Activated T-cell treated with anti-CD3 and anti-CD28 coated beads, Interleukin-2, amount 50 U/mL, for 1 hour (primary cell): ENCODE results near the gene RARS2.

Source experiments
- DNase-seq: peaks from one replicate; pipeline ENCODE4 v3.0.0-alpha.2; 2020

Gene RARS2

DNA sequence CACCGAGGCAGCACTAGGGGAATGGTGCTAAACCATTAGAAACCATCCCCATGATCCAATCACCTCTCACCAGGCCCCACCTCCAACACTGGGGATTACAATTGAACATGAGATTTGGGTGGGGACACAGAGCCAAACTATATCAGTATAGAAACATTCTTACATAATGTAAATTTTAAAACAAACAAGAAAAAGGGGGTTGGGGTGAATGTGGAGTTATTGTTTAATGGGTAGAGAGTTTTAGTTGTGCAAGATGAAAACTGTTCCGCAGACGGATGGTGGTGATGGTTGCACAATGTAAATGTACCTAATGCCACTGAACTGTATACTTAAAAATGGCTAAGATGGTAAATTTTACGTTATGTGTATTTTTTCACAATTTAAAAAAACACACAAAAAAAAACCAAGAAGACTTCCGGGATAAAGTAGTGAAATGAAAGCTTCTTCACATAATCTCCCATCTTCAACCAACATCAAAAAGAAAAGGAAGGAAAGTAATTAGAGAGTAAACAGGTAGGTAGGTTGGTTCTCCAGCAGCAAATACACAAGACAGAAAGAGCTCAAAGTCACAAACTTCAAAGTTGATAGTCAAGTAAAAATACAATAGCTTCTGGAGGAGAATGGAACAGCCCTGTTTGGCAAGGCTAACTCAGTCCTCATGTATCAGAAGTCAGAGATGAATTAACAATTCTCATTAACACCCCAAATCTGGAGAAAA lies 16.3 kb downstream of the RARS2 start:
- no peak for DNase-seq

DNA sequence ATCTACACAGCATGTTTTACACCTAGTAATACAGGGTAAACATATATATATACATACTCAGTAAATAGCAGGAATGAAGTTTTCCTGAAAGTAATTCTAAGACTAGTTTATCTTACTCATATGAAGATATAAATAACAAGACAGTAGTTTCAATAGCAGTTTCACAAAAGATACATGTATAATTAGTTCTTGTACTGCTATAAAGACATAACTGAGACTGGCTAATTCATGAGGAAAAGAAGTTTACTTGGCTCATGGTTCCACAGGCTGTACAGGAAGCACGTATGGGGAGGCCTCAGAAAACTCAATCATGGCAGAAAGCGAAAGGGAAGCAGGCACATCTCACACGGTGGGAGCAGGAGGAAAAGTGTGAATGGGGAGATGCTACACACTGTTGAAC lies 16.9 kb downstream of the RARS2 start:
- DNase-seq = no peak

DNA sequence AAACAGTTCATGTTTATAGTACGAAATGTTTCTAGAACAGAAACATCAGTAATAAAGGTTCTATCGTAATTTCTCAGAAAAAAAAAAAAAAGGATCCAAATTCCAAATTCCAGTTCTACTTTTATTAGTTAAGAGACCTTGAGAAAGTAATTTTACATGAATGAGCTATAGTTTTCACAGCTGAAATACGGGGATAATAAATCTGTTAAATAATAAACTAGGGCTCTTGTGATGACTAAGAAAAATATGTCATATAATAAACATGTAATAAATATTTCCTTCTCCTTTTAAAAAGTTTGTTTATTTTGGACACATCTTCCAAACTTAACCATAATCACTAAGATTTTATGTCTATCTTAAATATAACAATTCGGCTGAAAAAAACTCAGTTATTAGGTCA lies 17.8 kb downstream of the RARS2 start:
- no peak for DNase-seq

DNA sequence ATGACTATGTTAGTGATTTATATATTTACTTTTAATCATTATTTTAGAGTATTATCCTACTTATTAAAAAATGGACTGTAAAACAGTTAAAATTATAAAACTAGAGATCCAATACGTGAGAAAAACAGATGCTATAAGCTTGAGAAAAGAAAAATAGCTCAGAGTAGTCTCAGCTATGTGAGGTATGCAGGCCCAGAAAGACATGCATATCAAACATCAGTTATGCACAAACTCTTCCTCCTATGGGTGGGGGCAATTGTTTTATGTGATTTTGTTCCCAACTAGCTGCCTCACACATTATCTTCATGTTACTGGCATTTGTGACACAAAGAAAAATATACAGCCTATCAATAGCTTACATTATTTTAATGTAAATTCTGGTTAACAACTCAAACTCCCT lies 28.8 kb downstream of the RARS2 start:
- no peak for DNase-seq

DNA sequence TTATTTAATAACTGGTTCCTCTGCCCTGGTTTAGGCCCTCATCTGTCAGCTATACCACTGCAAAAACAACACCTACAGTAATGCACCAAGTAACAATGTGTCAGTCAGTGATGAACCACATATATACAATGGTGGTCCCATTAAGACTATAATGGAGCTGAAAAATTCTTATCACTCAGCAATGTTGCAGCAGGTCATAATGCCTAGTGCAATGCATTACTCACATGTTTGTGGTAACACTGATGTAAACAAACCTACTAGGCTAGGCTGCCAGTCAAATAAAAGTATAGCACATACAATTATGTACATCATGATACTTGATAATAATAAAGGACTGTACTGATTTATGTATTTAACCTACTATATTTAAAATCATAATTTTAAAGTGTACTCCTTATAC lies 31.3 kb downstream of the RARS2 start:
- DNase-seq = no peak

DNA sequence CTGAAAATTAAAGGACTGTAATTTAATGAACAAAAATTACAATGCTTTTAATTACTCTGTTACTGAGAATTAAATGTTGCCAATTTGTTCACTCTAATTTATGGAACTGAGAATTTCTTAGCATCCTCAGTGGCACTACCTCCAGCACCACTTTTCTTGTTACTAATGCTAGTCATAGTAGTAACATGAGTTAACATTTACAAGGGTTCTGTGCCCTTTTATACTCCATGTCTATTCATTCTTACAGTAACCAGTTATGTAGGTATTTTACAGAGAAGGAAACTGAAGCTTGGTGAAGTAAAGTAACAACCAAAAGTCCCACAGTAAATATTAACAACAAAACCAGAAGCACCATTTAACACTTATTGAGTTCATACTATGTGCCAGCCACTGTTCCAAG lies 34.3 kb downstream of the RARS2 start:
- no peak for DNase-seq

DNA sequence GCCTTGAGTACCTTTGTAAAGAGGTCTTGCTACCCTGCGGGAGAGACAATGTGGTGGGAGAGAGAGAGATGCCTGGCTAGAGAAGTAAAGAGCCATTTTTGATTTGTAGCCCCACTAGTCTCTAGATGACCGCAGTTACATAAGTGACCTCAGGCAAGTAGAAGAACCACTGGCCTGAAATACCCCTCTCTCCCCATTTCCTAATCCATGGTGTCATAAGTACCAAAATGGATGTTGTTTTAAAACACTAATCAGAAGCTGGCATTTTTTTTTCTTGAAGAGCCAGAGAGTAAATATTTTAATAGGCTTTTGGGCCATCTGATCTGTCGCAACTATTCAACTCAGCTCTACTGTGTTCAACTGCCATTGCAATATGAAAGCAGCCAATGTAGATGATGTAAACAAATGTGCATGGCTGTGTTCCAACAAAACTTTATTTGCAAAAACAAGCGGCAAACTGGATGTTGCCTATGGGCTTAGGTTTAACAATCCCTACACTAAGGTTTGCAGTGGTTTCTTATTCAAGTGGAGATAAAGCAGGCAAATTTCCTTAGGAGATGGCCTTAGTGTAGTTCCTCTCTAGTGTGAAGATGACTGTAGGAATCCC lies 36.5 kb downstream of the RARS2 start:
- no peak for DNase-seq

DNA sequence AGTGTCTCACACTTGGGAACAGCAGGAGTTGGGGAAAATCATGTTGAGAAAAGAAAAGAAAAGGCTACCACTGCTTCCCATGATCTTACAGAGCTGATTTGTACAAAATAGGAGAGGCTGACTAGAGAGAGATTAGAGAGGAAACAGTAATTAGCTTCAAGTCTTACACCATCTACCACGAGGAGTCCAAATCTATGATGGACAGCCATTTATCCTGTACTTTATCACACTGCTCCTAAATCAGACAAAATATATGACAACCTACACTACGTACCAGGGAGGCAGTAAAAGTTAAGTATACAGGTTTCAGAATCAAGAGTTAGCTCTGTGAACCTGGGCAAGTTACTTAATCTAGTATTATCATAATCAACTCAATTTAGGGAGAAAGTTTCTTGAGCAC lies 38.0 kb downstream of the RARS2 start:
- DNase-seq = no peak

DNA sequence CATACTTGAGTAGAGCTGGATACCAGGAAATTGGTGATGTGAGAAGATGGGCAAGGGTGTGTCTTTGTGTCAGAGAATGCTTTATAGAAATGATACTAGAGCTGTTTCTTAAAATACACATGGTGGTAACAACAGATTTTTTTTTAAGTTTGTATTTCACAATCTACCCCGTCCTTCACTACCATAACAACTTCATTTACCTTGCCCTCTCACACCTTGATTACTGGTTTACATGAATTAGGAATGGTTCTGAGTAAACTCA lies 45.4 kb downstream of the RARS2 start:
- DNase-seq = no peak

DNA sequence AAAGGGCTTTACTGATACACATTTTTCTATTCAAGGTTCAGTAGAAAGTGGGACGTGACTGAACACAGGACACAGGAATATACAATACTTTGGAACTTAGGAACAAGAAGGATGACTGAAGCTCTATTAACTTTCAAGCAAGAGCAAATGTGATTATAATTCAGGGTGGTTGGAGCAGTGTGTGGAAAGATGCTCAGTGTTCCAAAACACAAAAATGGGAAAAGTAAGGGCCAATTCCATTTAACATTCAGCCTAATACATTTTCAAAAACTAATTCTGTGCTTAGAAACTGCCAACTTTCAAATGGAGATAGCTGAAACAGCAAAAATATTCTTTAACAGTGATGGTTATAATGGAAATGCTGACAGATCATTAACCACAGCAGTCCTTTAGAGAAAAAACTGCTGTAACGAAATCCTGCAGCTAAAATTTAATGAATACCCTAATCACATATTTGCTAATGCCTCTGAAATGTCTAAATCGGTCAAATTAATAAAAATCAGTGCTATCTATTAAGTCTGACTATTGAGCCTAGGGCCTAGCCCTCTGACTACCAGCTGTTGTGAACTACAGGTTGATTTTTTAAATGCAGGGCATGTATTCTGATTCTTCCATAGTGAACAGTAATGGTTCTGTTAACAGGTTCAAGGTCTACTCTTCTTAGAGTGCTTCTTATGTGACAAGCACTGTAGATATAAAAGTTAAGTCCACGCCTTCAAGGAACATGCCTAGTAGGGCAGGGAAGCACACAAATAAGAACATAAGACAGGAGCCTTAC lies 45.9 kb downstream of the RARS2 start:
- DNase-seq = no peak

DNA sequence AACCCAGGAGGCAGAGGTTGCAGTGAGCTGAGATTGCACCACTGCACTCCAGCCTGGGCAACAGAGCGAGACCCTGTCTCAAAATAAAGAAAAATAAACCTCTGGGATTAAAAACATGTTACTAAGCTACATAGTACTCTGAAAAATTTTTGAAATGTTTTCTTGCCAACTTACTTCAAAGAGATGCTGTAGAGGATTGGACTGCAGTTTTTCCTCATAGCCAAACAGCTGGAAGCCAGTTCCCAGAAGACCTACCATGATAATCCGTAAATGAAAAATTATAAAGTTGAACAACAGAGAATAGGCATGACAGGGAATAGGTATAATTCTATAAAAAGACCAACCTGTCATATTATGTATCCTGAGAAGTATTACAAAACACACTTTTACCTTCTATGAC lies 48.0 kb downstream of the RARS2 start:
- DNase-seq = no peak

DNA sequence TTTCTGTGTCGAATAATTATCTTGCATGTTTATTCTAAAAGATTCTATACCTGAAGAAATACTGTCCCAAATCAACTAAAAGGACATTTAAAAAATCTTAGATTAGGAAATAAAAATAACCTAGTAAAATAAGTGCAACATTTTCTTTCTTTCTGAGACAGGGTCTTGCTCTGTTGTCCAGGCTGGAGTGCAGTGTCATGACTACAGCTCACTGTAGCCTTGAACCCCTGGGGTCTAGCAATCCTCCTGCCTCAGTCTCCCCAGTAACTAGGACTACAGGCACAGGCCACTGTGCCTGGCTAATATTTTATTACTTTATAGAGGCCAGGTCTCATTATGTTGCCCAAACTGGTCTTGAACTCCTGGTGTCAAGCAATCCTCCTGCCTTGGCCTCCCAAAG lies 48.7 kb downstream of the RARS2 start:
- no peak for DNase-seq

DNA sequence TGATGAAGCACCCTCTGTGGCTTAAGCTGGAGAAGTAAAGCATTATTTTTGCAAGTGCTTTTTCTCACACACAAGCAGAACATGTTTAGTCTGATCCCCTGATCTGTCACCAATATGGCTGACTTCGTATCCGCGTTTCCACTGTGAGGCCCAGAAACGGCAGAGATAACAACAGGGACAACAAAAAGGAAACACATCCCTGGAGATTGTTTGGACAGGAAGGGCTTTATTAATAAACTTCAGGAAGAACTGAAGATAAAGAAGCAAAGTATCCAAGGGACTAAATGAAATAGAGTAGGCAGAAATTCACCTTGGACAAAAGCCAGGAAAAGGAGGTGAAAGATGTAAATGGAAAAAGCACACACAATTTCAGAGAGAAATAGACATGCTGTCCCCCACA lies 49.2 kb downstream of the RARS2 start:
- no peak for DNase-seq

DNA sequence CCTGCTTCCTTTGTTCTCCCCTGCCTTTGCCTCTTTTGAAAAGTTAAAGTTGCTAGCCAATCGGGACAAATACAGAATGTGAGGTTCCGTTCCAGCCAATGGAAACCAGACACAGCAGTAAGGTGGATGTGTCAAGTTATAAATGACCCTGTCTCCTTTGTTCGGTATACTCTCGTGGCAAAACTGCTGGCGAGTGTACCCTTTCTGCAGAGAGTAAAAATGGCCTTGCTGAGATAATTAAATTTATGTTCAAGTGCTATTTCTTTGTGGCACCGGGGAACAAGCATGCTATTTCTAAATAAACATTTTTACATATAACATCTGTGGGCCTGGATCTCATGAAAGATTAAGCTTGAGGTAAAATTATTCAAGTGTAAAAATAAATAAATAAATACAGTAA lies 50.2 kb downstream of the RARS2 start:
- no peak for DNase-seq

DNA sequence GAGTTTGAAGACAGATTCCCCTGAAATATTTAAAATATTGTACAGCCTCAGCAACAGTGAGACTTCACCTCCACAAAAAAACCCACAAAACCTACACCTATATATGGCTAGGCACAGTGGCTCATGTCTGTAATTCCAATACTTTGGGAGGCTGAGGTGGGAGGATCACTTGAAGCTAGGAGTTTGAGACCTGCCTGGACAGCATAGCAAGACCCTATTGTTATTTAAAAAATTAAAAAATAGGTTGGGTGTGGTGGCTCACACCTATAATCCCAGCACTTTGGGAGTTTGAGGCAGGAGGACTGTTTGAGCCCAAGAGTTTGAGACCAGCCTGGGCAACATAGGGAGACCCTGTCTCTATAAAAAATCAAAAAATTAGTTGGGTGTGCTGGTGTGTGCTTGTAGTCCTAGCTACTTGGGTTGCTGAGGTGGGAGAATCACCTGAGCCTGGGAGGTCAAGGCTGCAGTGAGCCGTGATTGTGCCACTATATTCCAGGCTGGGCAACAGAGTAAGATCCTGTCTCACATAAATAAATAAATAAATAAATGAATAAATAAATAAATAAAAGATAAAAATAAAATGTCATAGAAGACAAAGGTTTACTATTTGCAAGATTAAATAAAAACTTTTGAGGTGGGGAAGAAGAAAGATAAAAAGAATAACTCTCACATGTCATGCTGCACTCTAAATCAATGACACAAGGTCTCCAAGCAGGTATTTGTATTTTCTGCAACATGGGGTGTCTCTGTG lies 51.1 kb downstream of the RARS2 start:
- DNase-seq = no peak

DNA sequence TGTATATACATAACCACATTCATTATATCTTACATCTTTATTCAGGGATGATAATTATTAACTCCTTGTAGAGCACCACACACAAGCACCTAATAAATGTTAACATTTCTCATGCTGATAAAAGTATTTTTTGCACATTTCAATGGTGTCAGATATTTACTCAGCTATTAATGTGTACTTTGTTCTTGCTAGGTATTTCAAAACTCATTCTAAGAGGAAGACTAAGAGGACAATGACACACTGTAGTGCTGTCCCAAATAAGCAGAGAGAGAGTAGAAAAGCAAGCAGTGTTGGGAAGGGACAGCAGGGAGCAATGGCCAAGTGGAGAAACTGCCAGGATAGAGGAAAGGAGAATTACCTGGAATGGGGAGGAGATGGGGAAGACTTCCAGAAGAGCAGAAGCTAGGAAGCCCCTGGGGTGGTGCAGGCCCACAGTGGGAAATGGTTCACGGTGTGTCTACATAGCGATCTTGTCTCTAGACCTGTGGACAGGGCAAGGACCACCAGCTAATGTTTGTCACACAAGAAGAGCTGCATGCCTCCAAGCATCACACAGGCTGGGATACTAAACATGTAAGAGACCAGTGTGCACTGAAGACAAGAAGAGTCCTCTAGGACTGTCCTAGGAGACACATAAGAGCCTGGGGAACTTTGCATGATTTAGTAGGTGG lies 55.3 kb downstream of the RARS2 start:
- DNase-seq = no peak

DNA sequence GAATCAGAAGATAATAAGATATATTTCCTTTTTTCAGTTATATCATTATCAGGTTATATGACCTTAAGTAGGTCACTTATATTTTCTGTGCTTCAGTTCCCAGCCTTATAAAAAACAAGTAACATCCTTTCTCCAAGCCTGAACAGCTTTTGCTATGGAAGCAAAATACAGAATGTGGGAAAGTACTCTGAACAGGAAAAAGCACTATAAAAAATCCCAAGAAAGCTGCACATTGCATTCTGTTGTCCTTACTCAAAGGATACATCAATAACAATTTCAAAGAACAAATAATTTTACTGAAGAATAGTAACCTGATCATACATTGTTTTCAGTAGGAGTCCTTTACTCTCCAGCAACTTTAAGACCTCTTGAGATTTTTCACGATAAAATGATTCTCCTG lies 60.6 kb downstream of the RARS2 start:
- no peak for DNase-seq

DNA sequence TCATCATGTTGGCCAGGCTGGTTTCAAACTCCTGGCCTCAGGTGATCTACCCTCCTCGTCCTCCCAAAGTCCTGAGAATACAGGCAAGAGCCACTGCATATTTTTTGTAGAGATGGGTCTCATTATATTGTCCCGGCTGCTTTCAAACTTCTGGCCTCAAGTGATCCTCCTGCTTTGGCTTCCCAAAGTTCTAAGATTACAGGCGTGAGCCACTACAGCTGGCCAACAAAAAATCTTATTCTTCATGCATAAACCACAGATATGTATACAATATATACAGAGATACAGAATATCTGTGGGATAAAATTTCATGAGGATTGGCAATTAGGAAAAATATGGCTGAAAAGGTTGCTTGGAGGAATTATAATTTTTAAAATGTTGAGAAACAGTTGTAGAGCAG lies 67.1 kb downstream of the RARS2 start:
- DNase-seq = no peak

DNA sequence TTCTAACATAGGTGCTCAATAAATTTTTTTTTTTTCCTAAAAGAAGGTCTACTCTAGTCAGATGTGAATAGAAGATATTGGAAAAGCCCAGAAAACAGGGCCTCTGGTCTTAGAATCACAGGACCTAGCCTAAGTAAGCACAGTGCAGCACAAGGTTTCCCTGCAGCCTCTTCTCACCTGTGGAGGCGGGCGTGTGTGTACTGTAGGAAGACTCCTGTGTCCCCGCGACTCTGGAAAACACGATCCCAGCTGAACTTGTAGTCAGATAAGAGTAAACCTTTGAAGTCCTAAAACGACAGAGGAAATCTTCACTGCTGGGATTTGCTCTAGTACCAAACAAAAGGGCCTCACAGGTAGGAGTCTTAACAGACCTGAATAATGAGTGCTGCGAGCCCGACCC lies 71.3 kb downstream of the RARS2 start:
- no peak for DNase-seq

DNA sequence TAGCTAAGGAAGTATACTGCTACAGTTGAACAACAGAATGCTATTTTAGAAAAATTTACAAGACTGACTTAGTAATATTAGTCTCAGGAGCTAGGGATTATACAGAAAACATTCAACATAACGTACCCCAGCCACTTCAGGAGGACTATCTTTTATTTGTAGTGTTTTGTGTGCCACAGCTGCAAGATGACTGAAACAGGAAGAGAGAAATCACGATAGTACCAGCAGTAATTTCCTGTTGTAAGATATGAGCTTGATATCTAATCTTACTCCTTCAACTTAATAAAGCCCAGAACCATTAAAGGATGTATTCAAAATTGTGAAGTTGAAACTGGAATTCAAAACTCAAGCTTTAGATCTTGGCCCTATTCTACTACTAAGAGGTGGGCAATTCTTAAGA lies 75.0 kb downstream of the RARS2 start:
- no peak for DNase-seq

DNA sequence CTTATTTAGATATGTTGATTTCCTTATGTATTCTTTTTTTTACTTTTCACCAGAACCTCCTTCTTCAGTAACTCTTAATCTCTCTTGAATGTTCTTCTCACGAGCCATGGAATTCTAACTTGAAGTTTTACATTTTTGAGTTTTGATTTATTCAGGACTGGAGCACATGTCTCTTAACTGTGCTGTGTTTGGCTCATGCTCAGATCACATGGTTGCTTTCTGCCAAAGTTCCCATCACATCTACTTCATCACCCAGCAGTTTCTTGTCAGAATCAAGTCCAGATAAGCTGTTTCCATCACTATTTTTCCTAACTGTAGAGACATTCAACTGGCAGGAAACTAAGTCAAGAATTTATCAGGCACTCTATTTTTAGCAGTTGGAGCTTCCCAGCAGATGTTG lies 85.3 kb downstream of the RARS2 start:
- DNase-seq = no peak

DNA sequence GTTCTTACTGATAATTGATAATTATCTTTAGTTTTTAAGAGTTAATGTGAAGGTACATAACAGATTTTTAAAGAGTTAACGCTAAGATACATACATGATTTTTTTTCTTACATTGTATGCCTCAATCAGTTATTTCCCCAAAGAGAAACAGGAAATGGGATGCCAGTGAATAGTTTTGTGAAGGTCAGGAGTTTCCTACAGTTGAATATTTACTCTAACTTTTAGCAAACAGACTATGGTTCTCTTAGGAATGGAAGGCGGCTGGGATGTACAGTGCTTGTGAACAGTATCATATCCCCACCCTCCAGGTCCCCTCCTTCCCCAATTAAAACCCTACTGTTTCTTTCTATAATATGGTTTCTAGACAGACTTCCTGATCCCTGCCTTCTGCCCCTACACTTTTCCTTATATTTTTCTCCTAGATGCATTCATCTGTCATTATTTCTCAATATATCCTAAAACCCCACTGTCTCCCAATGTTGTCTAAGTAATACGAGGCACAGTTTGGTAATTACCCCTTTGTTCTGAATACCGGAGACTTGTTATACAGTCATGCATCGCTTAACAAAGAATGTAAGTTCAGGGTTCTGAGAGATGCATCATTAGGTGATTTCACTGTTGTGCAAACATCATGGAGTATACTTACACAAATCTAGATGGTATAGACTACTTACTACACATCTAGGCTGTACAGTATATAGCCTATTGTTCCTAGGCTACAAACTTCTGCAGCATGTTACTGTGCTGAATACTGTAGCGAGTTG lies 87.8 kb downstream of the RARS2 start:
- DNase-seq = no peak

DNA sequence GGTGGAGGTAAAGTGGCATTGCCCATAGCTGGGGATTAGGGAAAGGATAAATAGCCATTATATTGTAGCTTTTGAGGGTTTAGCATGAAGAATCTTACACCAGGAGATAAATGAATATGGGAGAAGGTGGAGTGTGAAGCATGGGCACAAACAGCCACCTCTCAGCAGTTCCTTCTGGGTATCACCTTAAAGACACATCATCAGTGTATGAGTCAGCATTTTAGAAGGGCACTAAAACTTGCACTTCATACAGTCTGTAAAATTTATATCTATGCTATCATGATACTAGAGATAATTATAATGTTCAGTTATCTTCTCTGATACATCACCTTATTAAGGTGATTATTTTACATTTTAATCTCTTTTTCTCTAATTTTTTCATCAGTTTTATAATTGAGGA lies 91.7 kb downstream of the RARS2 start:
- no peak for DNase-seq
